GM18526 (cell line): Measurements from ENCODE around the gene RPP25.

Experiments used
- POLR2A ChIP-seq: IDR thresholded peaks from 3 replicates; pipeline ENCODE4 v1.6.1; 2011; ENCODE audit not compliant: insufficient read length; ENCODE audit errors: extremely low read depth

Gene RPP25

GRCh38 chr15:74977599-74977998 lies 21.0 kb upstream of the RPP25 start:
- no peak for TF ChIP-seq POLR2A

DNA sequence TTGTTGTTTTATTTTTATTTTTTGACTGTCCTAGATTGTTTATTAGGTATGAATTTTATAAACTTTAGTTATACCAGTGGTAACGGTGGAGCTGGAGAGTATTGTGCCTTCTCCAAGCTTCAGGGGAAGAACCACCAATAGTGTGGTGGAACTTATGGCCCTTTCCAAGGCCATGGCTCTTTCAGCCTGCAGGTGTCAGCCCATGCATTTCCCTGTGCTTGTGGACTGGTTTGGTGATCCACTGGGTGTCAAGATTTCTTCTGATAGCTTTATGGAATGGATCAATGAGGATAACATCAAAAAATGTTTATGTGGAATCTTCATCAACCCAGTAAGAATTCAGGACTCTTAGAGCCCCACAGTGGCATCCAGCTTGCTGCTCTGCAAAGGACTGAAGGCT lies 19.6 kb upstream of the RPP25 start:
- no peak for TF ChIP-seq POLR2A

DNA sequence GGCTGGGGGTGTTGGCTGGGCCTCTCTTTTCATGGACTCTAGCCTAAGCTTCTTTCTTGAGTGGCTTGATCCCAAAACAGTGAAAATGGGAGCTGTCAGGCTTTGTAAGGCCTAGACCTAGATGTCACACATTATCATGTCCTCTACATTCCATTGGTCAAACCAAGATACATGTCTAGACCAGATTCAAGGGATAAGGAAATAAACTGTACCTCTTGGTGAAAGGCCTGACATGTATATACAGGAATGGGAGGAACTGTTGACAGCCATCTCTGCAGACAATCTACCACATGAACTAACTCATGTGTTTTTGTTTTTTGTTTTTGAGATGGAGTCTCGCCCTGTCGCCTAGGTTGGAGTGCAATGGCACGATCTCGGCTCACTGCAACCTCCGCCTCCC lies 11.1 kb upstream of the RPP25 start:
- TF ChIP-seq POLR2A, result no peak

DNA sequence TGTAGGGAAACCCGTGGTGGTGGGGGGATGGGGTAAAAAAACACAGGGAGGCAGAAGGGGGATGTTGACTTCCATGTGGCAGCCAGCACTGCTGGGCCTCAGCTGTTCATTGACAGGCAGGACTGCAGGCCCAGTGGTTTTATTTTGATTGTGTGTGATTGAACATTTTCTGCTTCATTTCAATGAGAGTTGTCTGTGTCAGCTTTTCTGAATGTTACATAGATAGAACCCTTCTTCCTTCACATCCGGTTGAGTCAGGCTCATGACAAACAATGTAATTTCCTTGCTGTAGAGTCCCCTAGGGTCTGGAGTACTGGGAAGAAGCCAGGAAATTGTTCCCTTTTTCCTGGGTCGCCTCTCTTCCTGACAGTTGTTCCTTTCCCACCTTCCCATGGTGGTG lies 8.2 kb upstream of the RPP25 start:
- TF ChIP-seq POLR2A, result no peak

GRCh38 chr15:74963213-74963612 lies 6.6 kb upstream of the RPP25 start:
- TF ChIP-seq POLR2A, result no peak

DNA sequence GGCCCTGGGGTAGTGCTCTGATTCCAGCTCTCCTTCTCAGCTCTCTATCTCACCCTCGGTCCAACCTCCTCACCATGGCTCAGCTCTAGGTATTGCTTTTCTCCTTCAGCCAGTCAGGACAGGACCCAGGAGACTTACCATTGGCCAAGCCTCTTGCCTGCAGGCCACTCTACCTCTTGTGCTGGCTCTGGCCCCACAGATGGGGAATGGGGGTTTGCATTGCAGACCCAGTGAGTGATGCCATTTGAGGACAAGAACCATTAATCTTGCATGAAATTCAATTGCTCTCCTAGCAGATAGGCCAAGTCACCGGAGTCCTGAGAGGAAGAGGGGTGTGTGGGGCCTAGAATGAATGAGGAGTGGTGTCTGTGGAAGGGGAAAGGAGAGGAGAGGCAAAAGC lies 6.1 kb upstream of the RPP25 start:
- no peak for TF ChIP-seq POLR2A

- TF ChIP-seq POLR2A, result no peak
These were observed 5.6 kb upstream of the RPP25 start for GRCh38 chr15:74962219-74962618.

DNA sequence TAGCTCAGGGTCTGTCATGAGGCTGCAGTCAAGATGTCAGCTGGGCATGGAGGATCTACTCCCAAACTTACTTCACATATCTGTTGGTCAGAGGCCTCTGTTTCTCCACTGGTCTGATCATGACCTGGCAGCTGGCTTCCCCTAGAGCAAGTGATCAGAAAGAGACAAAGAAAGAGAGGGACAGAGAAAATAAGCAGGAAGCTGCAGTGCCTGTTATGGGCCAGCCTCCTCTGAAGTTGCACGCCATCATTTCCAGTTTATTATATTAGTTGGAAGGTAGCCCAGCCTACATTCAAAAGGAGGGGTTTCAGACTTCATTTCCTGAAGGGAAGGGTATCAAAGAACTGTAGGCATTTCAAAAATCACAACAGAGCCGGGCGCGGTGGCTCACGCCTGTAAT lies 5.0 kb upstream of the RPP25 start:
- no peak for TF ChIP-seq POLR2A

- no peak for TF ChIP-seq POLR2A
These were observed 4.5 kb upstream of the RPP25 start for GRCh38 chr15:74960995-74961588.

- TF ChIP-seq POLR2A, result no peak
These were observed 3.7 kb upstream of the RPP25 start for GRCh38 chr15:74960286-74960685.

DNA sequence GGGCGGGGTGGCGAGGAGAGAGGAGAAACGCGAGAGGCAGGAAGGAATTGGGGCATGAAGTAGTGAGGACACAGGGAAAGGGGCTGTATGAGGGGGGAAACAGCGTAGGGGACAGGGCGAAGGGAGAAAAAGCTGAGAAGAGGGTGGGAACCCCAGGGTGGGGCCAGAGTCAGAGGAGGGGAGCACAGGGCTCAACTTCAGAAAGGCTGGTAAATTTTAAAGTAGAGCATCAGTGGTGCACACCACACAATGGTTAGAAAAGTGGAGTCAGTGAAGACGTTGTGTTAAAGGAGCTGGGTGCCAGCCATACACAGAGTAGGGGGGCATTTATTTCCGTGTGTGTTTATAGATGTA lies 3.0 kb upstream of the RPP25 start:
- TF ChIP-seq POLR2A, result no peak

DNA sequence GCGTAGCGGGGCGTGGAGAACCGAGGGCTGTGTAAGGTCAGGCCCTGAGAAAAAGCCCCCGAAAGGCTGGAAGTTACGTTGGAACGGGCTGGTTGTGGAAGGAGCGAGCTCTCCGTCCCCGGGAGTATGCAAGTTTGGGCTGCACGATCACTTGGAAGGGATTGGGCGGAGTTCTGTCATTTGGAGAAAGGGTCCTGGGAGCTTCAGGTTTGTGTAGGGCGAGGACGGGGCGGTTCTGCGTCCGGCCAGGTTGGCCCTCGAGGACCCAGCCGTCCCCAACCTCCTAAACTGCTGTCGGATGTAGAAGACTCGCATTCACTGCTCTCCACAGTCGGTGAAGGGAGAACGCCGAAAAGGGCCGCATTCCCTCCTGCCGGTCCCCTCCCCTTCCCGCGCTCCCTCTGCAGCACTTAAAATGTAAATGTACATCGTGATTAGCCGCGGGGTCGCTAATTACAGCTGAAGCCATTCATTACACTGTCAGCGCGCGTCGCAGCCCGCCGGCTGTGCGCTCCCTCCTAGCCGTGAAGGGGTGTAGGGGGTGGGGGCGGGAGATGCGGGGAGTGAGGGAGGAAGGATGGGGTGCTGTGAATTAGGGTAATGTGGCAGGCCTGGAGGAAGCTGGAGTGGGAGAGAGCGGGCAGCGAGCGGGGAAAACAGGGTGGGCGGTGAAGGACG lies 2.5 kb upstream of the RPP25 start:
- no peak for TF ChIP-seq POLR2A

GRCh38 chr15:74958320-74958907 lies 1.8 kb upstream of the RPP25 start:
- no peak for TF ChIP-seq POLR2A

- no peak for TF ChIP-seq POLR2A
These were observed 984 bp upstream of the RPP25 start for GRCh38 chr15:74957476-74958035.

DNA sequence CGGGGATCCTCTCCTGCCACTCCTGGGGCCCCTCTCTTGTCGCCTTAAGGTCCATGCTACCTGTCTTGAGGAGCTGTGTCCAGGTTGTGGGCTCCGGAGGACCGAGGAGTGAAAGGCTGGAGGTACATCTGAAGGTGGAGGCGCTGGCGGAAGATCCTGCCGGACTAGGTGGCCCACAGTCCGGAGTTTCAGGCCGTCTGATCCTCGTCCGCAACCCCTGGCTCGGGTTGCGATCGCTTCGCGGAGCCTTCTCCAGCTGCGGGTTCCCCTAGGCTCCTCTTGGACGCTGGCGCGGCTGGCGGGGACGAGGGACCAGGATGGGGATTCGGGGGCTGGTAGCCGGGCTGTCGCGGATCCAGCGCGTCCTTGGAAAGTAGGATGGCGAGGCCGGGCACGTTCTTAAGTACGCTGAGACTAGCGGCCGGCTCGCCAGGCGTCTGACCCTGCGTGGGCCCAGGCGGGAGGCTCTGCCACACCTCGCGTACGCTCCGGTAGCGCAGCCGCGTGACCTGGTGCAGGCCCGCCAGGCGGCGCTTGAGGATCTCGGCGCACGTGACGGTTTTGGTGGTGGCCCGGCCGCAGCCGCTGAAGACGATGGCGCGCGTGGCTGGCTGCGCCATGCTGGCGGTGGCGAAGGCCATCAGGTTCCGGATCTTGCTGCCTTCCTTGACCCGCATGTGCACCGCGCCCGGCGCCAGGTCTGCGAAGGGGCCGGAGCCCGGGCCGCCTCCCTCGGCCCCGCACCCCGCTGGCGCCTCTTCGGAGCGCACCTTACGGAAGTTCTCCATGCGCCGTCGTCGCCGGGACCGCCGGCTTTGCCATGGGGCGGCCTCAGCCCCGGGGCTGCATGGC lies 550 bp downstream of the RPP25 start:
- no peak for TF ChIP-seq POLR2A

DNA sequence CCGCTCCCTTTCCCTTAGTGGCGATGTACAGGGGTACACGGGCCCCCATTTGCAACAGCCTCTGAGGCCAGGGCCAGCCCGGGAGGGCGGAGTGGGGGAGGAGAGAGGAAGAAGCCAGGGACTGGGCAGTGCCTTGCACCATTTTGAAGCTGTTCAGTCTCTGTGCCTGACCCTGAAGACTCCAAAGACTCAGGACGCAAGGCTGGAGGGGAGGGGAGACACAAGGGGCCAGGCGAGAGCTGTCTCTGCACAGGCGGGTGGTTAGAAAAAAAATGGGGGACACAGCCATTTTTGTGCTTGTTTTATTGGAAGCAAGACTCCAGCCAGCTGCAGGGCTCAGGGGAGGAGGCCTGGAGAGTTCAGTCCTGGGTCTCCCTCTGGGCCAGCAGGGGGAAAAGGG lies 1.6 kb downstream of the RPP25 start:
- no peak for TF ChIP-seq POLR2A
